Measurements from ENCODE around the gene FASTKD2.
"Not testable (repeated sequence)": the region's sequence is repeated elsewhere in the genome, so short reads cannot be mapped to it uniquely, and the experiment has no call there.

FASTKD2 gene

GRCh38 chr2:206790311-206790935 is 25.0 kb downstream of the FASTKD2 start:
- no peak for DNase-seq (ENCODE audit: low spot score)

DNA sequence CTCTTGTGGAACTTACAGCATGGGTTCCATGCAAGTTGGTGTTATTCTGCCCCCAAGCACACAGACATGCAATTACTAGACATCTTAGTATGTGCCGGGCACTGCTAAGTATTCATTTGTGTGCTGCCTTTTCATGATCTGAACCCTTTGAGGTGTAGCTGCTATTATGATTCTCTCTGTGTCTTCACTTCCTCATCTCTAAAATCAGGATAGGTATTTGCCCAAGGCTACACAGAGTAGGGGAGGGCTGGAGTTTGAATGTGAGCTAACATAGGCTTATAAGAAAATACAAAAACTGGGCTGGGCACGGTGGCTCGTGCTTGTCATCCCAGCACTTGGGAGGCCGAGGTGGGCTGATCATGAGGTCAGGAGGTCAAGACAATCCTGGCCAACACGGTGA is 27.2 kb downstream of the FASTKD2 start:
- DNase-seq (ENCODE audit: low spot score), result no peak

DNA sequence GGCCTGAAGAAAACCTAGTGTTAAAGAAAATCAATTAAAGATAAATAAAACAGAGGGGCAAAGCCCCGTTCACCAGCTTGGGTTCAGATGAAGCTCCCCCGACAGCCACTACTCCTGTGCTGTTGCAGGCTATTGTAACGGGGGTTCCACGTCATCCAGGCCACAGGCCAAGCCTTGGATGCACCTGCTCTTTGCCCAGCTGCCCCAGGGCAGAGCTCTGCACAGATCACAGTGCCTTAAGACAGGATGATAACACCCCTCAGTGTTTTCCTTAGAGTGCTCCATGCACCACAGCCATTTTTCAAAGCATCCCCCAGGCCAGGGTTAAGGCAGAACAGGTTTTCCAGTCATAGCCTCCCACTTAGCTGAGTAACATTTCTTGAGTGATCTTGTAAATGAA is 32.0 kb downstream of the FASTKD2 start:
- no peak for DNase-seq (ENCODE audit: low spot score)

GRCh38 chr2:206798000-206798399 is 32.6 kb downstream of the FASTKD2 start:
- peak; percentile 3 for DNase-seq (ENCODE audit: low spot score)

DNA sequence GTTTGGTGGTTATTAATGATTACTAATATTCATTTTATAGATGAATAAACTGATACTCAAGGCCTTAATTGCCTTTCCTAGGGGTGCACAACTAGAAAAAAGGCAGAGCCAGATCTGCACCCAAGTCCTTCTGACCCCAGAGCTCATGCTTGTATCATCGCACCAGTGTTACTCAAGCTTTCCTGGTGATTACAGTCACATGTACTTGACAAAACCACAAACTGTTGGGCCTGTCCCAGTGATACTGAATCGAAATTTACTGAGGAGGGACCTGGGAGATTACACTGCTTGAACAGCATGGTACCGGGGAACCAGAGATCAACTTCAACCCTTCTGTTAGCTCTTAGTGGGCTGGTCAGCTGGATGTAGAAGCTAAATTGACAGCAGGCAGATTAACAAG is 33.7 kb downstream of the FASTKD2 start:
- DNase-seq (ENCODE audit: low spot score), result no peak

DNA sequence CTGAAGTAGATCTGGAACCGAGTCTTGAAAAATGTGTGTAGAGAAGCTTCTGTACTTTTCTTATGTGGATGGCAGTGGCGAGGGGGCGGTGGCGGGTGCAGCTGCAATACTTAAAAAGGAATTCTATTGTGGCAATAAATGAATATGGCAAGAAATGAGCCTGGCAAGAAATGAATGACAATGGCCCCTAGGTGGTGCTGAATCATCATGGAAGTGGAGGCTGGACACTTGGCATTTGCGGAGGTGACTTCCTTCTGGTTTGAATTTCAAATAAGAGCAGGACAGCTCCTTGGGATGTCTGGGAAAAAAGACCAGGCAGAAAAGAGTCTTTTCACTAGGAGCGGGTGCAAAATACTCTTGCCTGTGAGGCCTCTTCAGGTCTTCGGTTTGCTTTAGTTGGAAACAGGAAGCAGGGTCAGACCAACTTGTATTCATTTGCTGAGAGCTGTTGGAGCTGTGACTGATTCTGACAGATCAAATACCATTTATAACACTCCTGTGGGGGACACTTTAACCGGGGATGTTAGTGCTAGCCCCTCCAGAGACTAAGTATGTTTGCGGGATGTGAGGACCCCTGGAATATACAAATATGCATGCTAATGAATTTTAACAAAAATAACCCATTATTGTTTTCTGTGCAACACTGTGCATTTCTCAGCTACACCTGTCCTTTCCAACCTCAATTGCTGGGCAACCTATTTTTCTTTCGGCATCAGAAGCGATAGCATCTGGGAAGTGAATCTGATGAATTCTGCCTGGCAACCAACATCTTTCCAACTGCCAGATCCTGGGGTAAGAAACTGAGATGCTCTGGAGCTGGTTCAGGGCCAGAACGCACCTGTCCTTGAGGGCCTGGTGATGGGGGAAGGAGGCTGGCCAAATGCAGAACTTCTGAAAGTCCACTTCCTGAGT is 35.4 kb downstream of the FASTKD2 start:
- peak; percentile 50 for DNase-seq (ENCODE audit: low spot score)

DNA sequence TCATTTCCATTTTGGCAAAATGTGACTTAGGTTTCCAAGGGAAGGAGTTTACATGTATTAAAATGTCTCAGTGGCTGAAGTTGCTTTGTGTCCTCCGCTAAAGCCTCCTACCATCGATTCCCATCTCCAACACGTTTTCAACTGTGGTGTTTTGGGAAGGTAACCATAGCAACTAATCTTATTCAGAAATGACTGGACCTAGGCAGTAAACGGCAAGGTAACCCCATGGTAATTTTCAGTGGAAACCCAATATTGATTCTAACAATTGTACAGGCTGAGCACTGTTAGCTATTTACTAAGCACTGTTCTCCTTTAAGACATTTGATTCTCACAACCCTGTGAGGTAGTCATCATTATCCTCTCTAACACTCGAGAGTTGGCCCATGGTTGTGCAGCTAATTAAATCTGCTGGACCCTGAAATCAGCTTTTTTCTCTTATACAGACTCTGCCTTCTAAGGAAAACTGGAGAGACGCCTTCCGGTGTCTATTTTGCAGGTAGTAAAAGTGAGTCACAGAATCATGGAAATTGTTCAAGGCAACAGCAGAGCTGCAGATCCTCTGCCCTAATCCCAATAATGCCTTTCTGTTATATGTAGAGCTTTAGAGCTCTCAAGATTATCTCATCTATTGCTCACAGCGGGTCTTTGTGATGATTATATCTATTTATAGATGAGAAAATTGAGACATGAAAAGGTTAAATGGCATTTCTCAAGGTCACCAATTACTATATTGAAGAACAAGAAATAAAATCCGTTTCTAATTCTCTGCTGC is 36.2 kb downstream of the FASTKD2 start:
- no peak for DNase-seq (ENCODE audit: low spot score)

DNA sequence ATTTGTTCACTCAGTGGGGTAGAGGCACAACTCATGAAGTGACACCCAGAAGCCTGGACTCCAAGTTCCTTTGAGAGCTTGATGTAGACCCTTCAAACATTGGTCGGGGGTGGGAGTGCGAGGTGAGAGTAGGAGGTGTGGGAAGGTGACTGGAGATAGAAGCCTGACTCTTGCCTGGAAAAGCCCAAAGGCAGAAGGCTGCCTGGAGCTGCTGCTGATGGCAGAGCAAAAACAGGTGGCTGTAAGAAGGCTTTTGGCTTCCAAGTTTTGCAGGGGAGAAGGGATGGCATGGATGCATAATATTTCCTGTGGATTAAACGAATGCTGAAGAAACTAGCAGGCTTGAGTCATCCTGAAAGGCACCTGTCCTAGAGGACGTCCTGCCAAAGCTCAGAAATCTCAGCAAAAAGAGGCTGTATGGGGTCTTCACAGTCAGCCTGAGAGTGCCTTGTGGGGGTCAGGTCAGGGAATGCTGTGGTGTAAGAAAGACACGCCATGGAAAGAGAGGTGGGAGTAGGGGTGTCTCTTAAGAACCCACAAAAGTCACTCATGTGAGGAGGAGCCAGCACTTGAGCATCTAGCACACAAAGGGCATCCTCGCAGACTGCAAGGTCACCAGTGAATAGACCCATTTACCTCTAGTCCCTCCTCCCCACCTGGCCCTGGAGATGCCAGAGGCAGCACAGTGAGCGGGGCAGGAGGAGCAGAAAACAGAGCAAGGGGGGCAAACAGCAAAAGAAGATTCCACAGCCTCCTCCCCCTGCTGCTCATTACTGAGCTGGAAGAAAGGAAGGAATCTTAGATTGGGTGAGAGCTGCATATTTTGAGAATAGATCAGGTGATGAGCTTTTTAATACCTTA is 37.5 kb downstream of the FASTKD2 start:
- no peak for DNase-seq (ENCODE audit: low spot score)

DNA sequence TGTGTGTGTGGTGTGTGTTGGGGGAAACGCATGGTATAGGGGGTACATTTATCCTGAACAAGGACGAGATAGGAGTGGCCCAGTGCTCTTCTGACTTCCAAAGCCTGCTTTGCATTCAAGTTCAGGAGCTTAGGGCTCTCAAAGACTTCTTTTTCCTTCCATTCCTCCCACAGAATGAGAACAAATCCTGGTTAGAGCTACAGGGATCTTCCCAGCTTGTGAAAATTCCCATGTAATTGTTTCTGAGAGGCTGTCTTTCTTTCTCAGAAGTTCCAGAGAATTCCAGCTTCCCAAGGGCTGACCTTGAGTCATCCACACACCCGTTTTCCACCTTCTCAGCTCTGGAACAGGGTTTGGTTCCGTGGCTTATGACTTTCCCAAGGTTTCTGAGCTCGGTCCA is 38.9 kb downstream of the FASTKD2 start:
- DNase-seq (ENCODE audit: low spot score), result no peak

DNA sequence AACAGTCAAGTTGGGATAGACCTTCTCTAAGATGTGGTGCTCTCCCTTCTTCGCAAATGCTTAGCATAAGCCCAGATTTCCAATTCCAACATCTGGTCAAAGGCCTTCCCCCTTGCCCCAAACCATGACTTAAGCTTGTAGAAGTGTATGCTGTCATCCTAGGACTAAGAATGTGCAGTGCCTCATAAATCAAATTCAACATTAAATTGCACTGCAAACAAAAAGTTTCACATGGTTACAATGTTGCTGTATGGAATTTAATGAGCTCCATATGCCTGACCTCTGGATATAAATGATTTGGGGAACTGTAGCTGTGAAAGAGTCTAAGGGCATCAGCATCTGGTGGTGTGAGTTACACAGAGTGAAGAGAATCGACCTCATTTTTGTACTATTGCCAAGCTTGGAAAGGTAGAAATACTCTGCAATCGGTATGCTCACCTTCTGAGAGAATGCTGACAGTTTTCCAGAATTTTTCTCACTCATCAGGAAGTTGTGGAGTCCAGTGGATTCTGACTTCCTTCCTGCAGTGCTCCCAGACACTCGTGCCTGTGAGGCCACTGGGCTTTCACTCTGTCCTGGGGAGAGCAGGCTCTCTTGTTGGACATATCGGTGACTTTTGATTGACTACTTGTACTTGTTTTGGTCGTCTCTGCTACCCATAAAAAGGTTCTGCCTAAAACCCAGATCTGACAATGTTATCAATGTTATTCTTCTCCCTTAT is 40.6 kb downstream of the FASTKD2 start:
- DNase-seq (ENCODE audit: low spot score), result no peak

DNA sequence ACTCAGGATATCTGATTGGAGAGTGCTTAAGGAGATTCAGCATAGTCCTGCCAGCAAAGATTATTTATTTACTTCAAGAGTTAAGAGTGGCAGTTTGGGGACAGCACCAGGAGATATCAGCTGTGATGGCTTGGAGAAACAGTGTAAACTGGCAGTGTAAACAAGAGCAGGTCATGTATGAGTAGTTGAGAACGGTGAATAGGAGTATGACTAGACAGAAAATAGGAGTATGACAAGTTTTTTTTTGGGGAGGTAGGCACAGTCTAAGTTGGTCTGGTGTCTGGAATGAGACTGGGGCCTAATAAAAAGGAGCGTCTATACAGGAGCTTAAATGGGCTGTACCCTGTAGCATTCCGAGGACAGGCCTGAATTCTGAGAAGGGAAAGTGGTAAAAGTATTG is 42.2 kb downstream of the FASTKD2 start:
- not testable (repeated sequence) for DNase-seq (ENCODE audit: low spot score)

GRCh38 chr2:206812471-206812870 is 47.1 kb downstream of the FASTKD2 start:
- DNase-seq (ENCODE audit: low spot score), result not testable (repeated sequence)

- DNase-seq (ENCODE audit: low spot score), result no peak
Measured at GRCh38 chr2:206814498-206814897, 49.1 kb downstream of the FASTKD2 start.

- DNase-seq (ENCODE audit: low spot score), result no peak
Measured at GRCh38 chr2:206820807-206821206, 55.4 kb downstream of the FASTKD2 start.

DNA sequence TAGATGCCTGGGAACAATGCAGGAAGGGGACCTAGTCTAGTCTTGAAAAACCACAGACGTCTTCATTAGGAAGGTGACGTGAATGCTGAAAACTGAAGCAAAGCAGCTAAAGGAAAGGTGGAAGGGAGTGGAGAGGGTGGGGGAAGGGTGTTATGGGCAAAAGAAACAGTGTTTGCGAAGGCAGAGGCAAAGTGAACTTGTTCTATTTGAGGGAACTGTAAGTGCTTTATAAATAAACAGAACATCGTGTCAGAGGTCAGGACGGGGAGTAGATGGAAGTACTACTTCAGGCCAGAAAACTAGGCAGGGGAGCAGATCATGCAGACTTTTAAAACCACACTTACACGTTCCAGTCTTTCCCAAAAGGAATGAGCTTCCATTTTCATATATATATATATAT is 57.8 kb downstream of the FASTKD2 start:
- no peak for DNase-seq (ENCODE audit: low spot score)

DNA sequence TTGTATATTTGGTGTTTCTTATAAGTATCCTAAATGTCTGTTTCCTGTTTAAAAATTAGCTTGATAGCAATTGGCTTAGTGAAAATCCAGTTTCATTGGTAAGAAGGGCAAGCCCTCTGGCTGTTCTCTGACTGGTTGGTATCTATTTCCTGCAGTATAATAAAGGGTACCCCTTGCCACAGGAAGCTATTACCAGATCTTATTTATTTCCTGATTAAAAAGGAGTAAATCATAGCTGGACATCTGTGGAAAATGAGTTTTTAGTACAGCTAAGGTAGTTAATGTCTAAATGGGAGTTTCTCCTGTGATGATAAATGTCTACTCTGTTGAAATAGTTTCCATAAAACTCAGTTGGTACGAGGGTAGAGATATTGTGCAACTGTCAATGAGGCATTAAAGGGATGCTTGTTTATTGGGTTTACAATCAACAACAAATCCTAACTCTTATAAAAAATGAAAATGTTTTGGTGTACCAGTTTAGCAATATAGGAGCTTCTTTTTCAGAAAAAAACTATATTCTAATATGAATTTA is 58.7 kb downstream of the FASTKD2 start:
- DNase-seq (ENCODE audit: low spot score), result no peak

DNA sequence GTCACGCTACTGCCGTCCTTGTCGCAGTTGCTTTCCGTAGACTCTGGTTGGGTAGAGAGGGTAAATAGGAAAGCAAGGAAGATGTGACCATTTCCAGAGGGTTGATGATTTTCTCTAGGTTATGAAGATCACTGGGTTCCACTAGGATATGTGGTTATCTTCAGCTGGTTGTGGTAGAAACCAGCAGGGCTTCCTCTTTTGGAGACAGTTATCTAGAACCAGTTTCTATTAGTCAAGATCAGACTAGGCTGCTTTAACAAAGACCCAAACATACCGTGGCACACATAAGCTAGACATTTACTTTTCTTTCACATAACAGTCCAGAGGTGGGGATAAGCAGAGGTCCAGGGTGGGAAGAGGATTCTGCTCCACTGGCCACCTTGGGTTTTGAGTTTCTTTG is 59.6 kb downstream of the FASTKD2 start:
- DNase-seq (ENCODE audit: low spot score), result no peak

- DNase-seq (ENCODE audit: low spot score), result no peak
Measured at GRCh38 chr2:206831442-206831995, 66.1 kb downstream of the FASTKD2 start.

GRCh38 chr2:206832873-206833272 is 67.5 kb downstream of the FASTKD2 start:
- DNase-seq (ENCODE audit: low spot score), result no peak

GRCh38 chr2:206833291-206833690 is 67.9 kb downstream of the FASTKD2 start:
- no peak for DNase-seq (ENCODE audit: low spot score)

DNA sequence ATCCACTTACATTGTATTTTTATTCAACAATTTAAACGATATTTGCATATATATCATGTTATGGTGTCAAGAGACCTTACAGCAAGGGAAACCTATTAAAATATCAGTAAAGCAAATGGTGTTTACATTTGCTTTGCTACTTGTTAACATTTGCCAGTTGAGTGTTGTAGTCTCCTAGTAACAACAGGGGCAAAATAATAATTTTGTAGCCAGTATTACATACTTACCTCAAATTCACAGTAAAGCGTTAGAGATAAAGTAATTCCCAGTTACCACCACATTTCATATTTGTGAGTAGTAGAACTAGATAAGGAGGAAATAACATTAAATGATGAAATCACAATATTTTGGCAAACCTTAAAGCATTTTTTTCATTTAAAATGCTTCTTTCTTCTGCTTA is 71.3 kb downstream of the FASTKD2 start:
- no peak for DNase-seq (ENCODE audit: low spot score)

All from CD4-positive, alpha-beta T cell treated with Interleukin-6 at 100 ng/mL for 8 hours (primary cell).